Fibroblast of the aortic adventitia (primary cell): ENCODE measurements around the gene MYO5B. TPM values are rescaled to one million over a fixed set of nuclear protein-coding genes. Genes with fewer than 3 reads are reported as not detected.

Experiments used
- DNase-seq: peaks from one replicate; pipeline ENCODE4 v3.0.0-alpha.2; 2010; ENCODE audit warnings: low read depth
- H3K4me3 ChIP-seq: 2 replicates; pipeline ENCODE4 v1.5.1; 2011; ENCODE audit warnings: low read depth, mild to moderate bottlenecking, control low read depth, low read length, moderate library complexity
- total RNA-seq: library from RNA; depleted of rRNA; stranded (reverse); fragments of >200 nt; gene quantifications from 2 replicates; pipeline ENCODE4 v1.2.3, GENCODE V29; 2012; ENCODE audit warnings: low replicate concordance
- TF ChIP-seq, protein P1 (sequence below): IDR thresholded peaks from 2 replicates; pipeline ENCODE4 v1.5.1; 2011; ENCODE audit warnings: mild to moderate bottlenecking, low read length, control low read depth, inconsistent platforms; ENCODE audit not compliant: insufficient read depth

MYO5B gene
- total RNA-seq, 1 donor = 0.09 TPM

DNA sequence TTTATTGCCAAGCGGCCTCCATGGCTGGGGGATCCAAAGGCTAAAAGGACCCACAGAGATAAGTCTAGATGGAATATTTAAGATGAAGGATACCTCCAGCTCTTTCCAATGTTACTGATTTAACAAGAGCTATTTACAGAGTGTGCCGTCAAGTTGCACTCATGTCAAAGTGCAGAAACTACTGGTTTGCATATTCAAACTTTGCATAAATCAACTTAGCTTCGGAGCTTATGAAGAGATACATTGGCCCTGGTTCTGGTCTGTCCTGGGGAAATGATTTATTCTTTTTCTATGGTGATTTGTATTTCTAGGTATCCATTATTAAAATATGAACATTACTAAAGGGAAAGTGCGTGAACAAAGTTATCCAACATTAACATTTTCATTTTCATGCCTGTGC is 14.4 kb upstream of the MYO5B start:
- H3K4me3 ChIP-seq = no peak overlapping the region
- TF ChIP-seq, protein P1, sequence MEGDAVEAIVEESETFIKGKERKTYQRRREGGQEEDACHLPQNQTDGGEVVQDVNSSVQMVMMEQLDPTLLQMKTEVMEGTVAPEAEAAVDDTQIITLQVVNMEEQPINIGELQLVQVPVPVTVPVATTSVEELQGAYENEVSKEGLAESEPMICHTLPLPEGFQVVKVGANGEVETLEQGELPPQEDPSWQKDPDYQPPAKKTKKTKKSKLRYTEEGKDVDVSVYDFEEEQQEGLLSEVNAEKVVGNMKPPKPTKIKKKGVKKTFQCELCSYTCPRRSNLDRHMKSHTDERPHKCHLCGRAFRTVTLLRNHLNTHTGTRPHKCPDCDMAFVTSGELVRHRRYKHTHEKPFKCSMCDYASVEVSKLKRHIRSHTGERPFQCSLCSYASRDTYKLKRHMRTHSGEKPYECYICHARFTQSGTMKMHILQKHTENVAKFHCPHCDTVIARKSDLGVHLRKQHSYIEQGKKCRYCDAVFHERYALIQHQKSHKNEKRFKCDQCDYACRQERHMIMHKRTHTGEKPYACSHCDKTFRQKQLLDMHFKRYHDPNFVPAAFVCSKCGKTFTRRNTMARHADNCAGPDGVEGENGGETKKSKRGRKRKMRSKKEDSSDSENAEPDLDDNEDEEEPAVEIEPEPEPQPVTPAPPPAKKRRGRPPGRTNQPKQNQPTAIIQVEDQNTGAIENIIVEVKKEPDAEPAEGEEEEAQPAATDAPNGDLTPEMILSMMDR = no peak
- no peak for DNase-seq

DNA sequence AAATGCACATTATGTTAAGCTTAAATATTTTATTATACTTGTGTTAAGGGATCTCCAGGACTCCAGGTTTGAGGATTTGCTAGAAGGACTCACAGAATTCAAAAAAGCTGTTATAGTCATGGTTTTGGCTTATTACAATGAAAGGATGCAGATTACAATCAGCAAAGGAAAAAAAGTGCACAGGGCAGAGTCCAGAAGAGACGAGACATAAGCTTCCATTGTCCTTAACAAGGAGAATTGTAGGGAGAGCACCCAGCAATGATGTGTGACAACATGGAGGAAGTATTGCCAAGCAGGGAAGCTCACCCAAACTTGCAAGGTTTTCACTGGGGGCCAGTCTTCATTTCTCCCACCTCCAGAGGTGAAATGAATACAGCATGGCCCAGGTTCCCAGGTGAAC is 12.8 kb upstream of the MYO5B start:
- no peak for DNase-seq
- H3K4me3 ChIP-seq = no peak overlapping the region
- TF ChIP-seq, protein P1 = no peak

DNA sequence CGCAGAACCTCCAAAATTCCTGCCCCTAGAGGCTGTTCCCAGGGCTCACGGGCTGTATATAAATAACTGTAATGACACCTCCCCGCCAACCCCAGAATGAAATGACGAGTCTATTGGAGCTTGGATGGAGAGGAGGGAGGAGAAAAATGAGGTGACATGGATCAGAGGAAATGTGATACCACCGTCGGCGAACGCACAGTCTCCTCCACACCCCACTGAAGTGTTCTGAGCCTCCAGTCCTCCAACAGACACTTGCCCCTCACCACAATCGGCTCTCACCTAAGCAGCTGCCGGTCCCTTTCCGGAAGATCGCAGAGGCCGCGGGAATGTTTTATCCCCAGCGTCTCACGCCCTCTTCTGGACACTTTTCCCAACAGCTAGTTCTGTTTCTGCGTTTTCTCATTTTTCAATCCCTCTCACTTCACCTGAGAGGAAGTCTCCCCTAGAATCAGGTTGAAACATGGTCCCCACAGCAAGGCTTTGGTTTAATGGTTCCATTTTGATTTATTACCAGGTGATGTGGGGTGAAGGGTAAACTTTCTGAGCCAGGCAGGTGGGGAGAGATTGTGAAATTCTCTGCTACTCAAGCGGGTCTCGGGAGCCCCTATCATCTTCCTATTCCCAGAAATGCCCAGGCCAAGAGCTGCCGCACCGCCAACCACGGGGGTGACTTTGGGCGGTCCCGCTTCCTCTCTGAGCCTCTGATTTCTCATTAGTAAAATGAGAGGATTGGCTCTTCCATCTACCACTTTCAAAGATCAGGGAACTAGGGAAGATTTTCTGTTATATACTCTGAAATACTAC is 9.1 kb upstream of the MYO5B start:
- peak; percentile 24 for DNase-seq
- no peak overlapping the region for H3K4me3 ChIP-seq
- TF ChIP-seq, protein P1 = peak; percentile 55

DNA sequence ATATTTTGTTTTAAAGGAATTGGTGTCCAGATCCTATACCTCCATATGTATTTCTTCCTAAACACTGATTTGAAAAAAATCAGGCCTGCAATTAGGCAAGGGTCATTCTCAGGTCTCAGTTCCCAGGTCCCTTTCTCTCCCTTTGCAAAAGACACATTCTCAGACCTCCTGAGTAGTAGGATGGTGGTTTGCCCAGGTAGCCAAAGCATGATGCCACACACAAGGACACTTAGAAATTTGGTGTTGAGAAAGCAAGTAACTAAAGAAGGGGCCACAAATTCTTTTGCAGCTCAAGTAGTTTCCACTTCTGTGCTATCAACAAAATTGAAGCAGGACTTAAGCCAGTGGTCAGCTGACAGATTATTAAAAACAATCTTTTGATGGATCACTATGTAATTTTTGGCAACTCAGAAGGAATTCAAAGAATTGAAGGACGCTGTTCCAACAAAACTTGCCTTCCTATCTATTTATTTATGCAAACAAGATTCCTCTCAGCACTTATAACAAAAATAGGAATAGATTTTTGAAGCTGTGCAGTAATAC is 6.6 kb upstream of the MYO5B start:
- no peak overlapping the region for H3K4me3 ChIP-seq
- TF ChIP-seq, protein P1 = no peak
- DNase-seq = no peak

DNA sequence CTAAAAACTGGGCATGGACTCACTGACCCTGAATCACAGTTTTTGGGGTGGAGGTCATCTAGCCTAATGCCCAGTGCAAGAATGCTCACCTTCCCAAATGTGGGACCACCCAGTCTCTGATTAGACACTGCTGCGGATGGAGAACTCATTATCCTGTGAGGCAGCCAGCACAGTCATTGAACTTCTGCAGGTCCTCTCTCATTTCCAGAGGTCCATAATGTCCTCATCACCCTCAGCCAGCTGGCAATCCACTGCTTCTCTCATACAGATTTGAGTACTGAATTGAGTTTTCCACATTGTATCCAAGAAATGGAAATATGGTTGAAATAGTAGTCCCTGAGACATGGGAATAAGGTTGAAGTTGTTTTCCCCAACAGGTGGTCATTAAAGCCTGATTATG is 5.0 kb upstream of the MYO5B start:
- no peak for DNase-seq
- TF ChIP-seq, protein P1 = no peak
- no peak overlapping the region for H3K4me3 ChIP-seq

- H3K4me3 ChIP-seq = no peak overlapping the region
- DNase-seq = no peak
- TF ChIP-seq, protein P1 = no peak
These were observed 4.5 kb upstream of the MYO5B start for GRCh38 chr18:50199346-50199855.
